HEK293 (cell line): ENCODE results near the gene INO80.
A peak's percentile ranks its signal among the peaks of the same experiment; 100 is the strongest.

ENCODE experiments used
- CTCF ChIA-PET: fragments of 350-600 bp; formaldehyde crosslinking; extraction: SDS; loops from one replicate; lab custom pipeline; 2021; ENCODE audit warnings: antibody characterized with exemption; lab: Yijun Ruan, JAX
- POLR2A ChIA-PET: fragments of 300-600 bp; formaldehyde crosslinking; extraction: SDS; loops from one replicate; lab custom pipeline; 2020; ENCODE audit warnings: antibody characterized with exemption, inconsistent platforms; lab: Yijun Ruan, JAX
- H3K27ac ChIP-seq: fragments of 200-500 bp; sonication (Bioruptor generic); 2 replicates; pipeline ENCODE4 v1.5.1; 2014; ENCODE audit warnings: low read depth, low read length, control low read depth, inconsistent platforms; ENCODE audit errors: extremely low read depth
- H3K36me3 ChIP-seq, 2 experiments: fragments of 200-500 bp in 1 of 2; sonication (Bioruptor generic) in 1 of 2; 1 replicate in 1 of 2; 2 replicates in 1 of 2; pipeline ENCODE4 v1.5.1; 2014 to 2017; ENCODE audit warnings: inconsistent platforms in 2 of 2, low read length in 2 of 2; ENCODE audit not compliant: control insufficient read depth in 2 of 2, insufficient read depth in 1 of 2
- H3K4me1 ChIP-seq: fragments of 200-500 bp; sonication (Bioruptor generic); 2 replicates; pipeline ENCODE4 v1.5.1; 2014; ENCODE audit warnings: mild to moderate bottlenecking, low read length, inconsistent platforms; ENCODE audit not compliant: control insufficient read depth, insufficient read depth
- H3K4me3 ChIP-seq: 2 replicates; pipeline ENCODE4 v1.5.1; 2011; ENCODE audit warnings: low read depth, mild to moderate bottlenecking, control low read depth, low read length, moderate library complexity
- H3K9me3 ChIP-seq: fragments of 200-500 bp; sonication (Bioruptor generic); 2 replicates; pipeline ENCODE4 v1.5.1; 2014; ENCODE audit warnings: low read depth, low read length, inconsistent platforms; ENCODE audit not compliant: control insufficient read depth, insufficient read depth
- FEZF1 ChIP-seq: fragments of 450-650 bp; formaldehyde crosslinking; IDR thresholded peaks from 2 replicates; pipeline ENCODE4 v1.5.1; 2016; ENCODE audit warnings: missing biosample characterization, missing genetic modification characterization
- GLIS2 ChIP-seq: fragments of 450-650 bp; formaldehyde crosslinking; IDR thresholded peaks from 2 replicates; pipeline ENCODE4 v1.5.1; 2016; ENCODE audit warnings: missing biosample characterization, missing genetic modification characterization
- KLF1 ChIP-seq: fragments of 450-650 bp; formaldehyde crosslinking; IDR thresholded peaks from 2 replicates; pipeline ENCODE4 v1.5.1; 2016; ENCODE audit warnings: missing biosample characterization, missing genetic modification characterization
- KLF10 ChIP-seq: fragments of 450-650 bp; IDR thresholded peaks from 2 replicates; pipeline ENCODE4 v1.5.1; 2018; ENCODE audit warnings: missing biosample characterization, mild to moderate bottlenecking, missing genetic modification characterization
- KLF8 ChIP-seq: fragments of 450-650 bp; formaldehyde crosslinking; IDR thresholded peaks from 2 replicates; pipeline ENCODE4 v1.5.1; 2016; ENCODE audit warnings: missing biosample characterization, missing genetic modification characterization
- PATZ1 ChIP-seq: fragments of 450-650 bp; formaldehyde crosslinking; IDR thresholded peaks from 2 replicates; pipeline ENCODE4 v1.5.1; 2016; ENCODE audit warnings: missing biosample characterization, missing genetic modification characterization
- PRDM4 ChIP-seq: fragments of 450-650 bp; formaldehyde crosslinking; IDR thresholded peaks from 2 replicates; pipeline ENCODE4 v1.5.1; 2017; ENCODE audit warnings: missing biosample characterization, missing genetic modification characterization
- TCF7L2 ChIP-seq: IDR thresholded peaks from 2 replicates; pipeline ENCODE4 v1.6.1; 2011; ENCODE audit warnings: low read depth, mild to moderate bottlenecking, inconsistent platforms, low read length, moderate library complexity, borderline replicate concordance
- TRIM28 ChIP-seq: IDR thresholded peaks from 2 replicates; pipeline ENCODE4 v1.6.1; 2011; ENCODE audit warnings: low read length, control low read depth, borderline replicate concordance
- ZBTB8A ChIP-seq: fragments of 450-650 bp; formaldehyde crosslinking; IDR thresholded peaks from 2 replicates; pipeline ENCODE4 v1.5.1; 2016; ENCODE audit warnings: missing biosample characterization, missing genetic modification characterization
- ZFHX2 ChIP-seq: fragments of 450-650 bp; formaldehyde crosslinking; conservative IDR thresholded peaks from 2 replicates; pipeline ENCODE4 v1.5.1; 2016; ENCODE audit warnings: missing biosample characterization, missing genetic modification characterization
- ZIC2 ChIP-seq: fragments of 450-650 bp; formaldehyde crosslinking; IDR thresholded peaks from 2 replicates; pipeline ENCODE4 v1.5.1; 2016; ENCODE audit warnings: missing biosample characterization, missing genetic modification characterization
- ZNF10 ChIP-seq: fragments of 450-650 bp; formaldehyde crosslinking; IDR thresholded peaks from 2 replicates; pipeline ENCODE4 v1.5.1; 2017; ENCODE audit warnings: missing biosample characterization, missing genetic modification characterization
- ZNF138 ChIP-seq: fragments of 450-650 bp; formaldehyde crosslinking; IDR thresholded peaks from 2 replicates; pipeline ENCODE4 v1.5.1; 2016; ENCODE audit warnings: missing biosample characterization, missing genetic modification characterization, borderline replicate concordance
- ZNF146 ChIP-seq: fragments of 450-650 bp; formaldehyde crosslinking; IDR thresholded peaks from 2 replicates; pipeline ENCODE4 v1.5.1; 2016; ENCODE audit warnings: missing biosample characterization, missing genetic modification characterization
- ZNF155 ChIP-seq: fragments of 450-650 bp; formaldehyde crosslinking; IDR thresholded peaks from 2 replicates; pipeline ENCODE4 v1.5.1; 2016; ENCODE audit warnings: missing biosample characterization, missing genetic modification characterization
- ZNF157 ChIP-seq: fragments of 450-650 bp; formaldehyde crosslinking; IDR thresholded peaks from 2 replicates; pipeline ENCODE4 v1.5.1; 2016; ENCODE audit warnings: missing biosample characterization, missing genetic modification characterization
- ZNF221 ChIP-seq: fragments of 450-650 bp; formaldehyde crosslinking; IDR thresholded peaks from 2 replicates; pipeline ENCODE4 v1.5.1; 2017; ENCODE audit warnings: missing biosample characterization, missing genetic modification characterization, borderline replicate concordance
- ZNF23 ChIP-seq: fragments of 450-650 bp; formaldehyde crosslinking; IDR thresholded peaks from 2 replicates; pipeline ENCODE4 v1.5.1; 2016; ENCODE audit warnings: missing biosample characterization, missing genetic modification characterization, borderline replicate concordance
- ZNF341 ChIP-seq: fragments of 450-650 bp; formaldehyde crosslinking; IDR thresholded peaks from 2 replicates; pipeline ENCODE4; 2016; ENCODE audit warnings: low read depth, missing biosample characterization, missing genetic modification characterization
- ZNF394 ChIP-seq: fragments of 450-650 bp; formaldehyde crosslinking; IDR thresholded peaks from 2 replicates; pipeline ENCODE4 v1.5.1; 2016; ENCODE audit warnings: missing biosample characterization, missing genetic modification characterization, mild to moderate bottlenecking, moderate library complexity, borderline replicate concordance
- ZNF398 ChIP-seq: fragments of 450-650 bp; formaldehyde crosslinking; IDR thresholded peaks from 2 replicates; pipeline ENCODE4 v1.5.1; 2017; ENCODE audit warnings: missing biosample characterization, missing genetic modification characterization
- ZNF529 ChIP-seq: fragments of 450-650 bp; formaldehyde crosslinking; IDR thresholded peaks from 2 replicates; pipeline ENCODE4 v1.5.1; 2017; ENCODE audit warnings: missing genetic modification characterization, missing biosample characterization; ENCODE audit not compliant: insufficient replicate concordance
- ZNF585B ChIP-seq: fragments of 450-650 bp; formaldehyde crosslinking; IDR thresholded peaks from 2 replicates; pipeline ENCODE4 v1.5.1; 2016; ENCODE audit warnings: missing biosample characterization, missing genetic modification characterization
- ZNF629 ChIP-seq: fragments of 450-650 bp; formaldehyde crosslinking; IDR thresholded peaks from 2 replicates; pipeline ENCODE4 v1.5.1; 2017; ENCODE audit warnings: missing biosample characterization, missing genetic modification characterization
- ZNF654 ChIP-seq: fragments of 450-650 bp; formaldehyde crosslinking; IDR thresholded peaks from 2 replicates; pipeline ENCODE4 v1.5.1; 2016; ENCODE audit warnings: low read depth, missing biosample characterization, missing genetic modification characterization
- ZNF677 ChIP-seq: fragments of 450-650 bp; IDR thresholded peaks from 2 replicates; pipeline ENCODE4 v1.5.0; 2018; ENCODE audit warnings: missing biosample characterization, mild to moderate bottlenecking, missing genetic modification characterization, moderate library complexity
- ZSCAN5A ChIP-seq: fragments of 450-650 bp; formaldehyde crosslinking; IDR thresholded peaks from 2 replicates; pipeline ENCODE4 v1.5.1; 2016; ENCODE audit warnings: missing biosample characterization, missing genetic modification characterization
- TF ChIP-seq, protein P1 (sequence below): fragments of 450-650 bp; formaldehyde crosslinking; IDR thresholded peaks from 2 replicates; pipeline ENCODE4 v1.5.1; 2016; ENCODE audit warnings: missing biosample characterization, missing genetic modification characterization

The INO80 gene

DNA sequence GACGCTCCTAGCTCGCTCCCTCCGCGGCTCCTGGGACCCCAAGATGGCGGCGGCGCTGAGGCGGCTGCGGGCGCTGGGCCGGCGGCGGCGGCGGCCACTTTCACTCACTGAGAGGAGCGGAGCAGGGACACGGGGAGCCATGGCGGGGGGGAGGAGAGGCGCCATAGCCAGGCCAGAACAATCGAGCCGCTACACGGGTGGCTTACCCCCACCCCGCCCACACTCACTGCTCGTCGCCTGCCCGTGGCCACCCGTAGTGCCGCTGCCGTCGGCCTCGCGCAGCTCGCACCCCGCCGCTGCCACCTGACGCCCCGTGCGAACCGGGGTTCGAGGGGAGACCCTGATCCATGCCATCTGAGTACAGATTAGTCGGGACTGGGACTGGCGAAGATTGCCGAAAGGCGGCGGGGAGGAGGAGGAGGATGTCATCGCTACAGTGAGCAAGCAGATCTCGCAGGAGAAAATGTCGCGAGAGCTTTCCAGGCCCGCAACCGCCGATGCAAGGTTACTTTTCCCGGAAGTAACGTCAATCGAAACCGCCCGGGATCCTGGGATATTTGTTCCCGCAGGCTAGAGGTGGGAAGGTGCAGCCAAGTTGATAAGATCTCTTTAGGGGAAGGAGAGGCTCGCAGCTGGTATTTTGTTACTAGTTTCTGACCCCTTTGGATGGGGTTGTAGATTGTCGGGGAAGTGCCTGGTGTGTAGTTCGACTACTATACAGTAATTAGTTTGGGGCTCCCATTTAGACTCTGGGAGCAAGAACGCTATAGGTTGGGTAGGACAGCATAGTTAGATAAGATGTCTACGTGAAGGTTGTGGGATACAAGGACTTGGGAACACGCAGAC is at the start of gene INO80:
INO80 (minus strand) TSS at position 165 of the 846 bp plus-strand sequence. CDS start 19,970 bp downstream, outside the sequence.
- H3K4me3 ChIP-seq: peak within 1 kb of the TSS; percentile 98
- H3K9me3 ChIP-seq: no peaks in the 10 kb centered on the region
- peaks cover 0 to 2% of the 10 kb centered on the region in 2 experiments; a peak in 2 of 3 replicates for H3K36me3 ChIP-seq
- H3K27ac ChIP-seq: peak within 1 kb of the TSS; percentile 98
- ChIA-PET CTCF (interaction anchor here (0.7 kb wide), 2 partner anchors 8 to 37 kb away, joined by 3 read pairs; no protein-coding TSS in a partner anchor), POLR2A (interaction anchor here (1.5 kb wide), 3 partner anchors 10 to 163 kb away, joined by 4 to 8 read pairs (median 5); partner anchors contain the start of genes CHAC1, CHP1 and EXD1)
- H3K4me1 ChIP-seq: no peaks in the 10 kb centered on the region
- no peak for TF ChIP-seq TCF7L2
- peak; percentile 58 for TF ChIP-seq KLF1 (tag by site-specific recombination)
- peak; percentile 85 for TF ChIP-seq PATZ1 (tag by site-specific recombination)
- peak; percentile 50 for TF ChIP-seq ZBTB8A (tag by site-specific recombination)
- TF ChIP-seq GLIS2 (tag by site-specific recombination): peak; percentile 97
- peak; percentile 59 for TF ChIP-seq KLF10 (tag by site-specific recombination)
- TF ChIP-seq ZIC2 (tag by site-specific recombination): peak; percentile 80
- no peak for TF ChIP-seq ZNF677
- peak; percentile 76 for TF ChIP-seq ZNF629 (tag by site-specific recombination)
- TF ChIP-seq ZNF146 (tag by site-specific recombination): peak; percentile 10; the same call in 1 of the 2 replicates
- TF ChIP-seq, protein P1, sequence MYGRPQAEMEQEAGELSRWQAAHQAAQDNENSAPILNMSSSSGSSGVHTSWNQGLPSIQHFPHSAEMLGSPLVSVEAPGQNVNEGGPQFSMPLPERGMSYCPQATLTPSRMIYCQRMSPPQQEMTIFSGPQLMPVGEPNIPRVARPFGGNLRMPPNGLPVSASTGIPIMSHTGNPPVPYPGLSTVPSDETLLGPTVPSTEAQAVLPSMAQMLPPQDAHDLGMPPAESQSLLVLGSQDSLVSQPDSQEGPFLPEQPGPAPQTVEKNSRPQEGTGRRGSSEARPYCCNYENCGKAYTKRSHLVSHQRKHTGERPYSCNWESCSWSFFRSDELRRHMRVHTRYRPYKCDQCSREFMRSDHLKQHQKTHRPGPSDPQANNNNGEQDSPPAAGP: peak; percentile 65; the same call in 1 of the 2 replicates
- peak; percentile 69 for TF ChIP-seq ZNF398 (tag by site-specific recombination)
- peak; percentile 54; the same call in 1 of the 2 replicates for TF ChIP-seq ZNF394
- no peak for TF ChIP-seq ZNF10
- TF ChIP-seq ZNF529 (tag by site-specific recombination): no peak
- TF ChIP-seq ZNF221 (tag by site-specific recombination): no peak
- TF ChIP-seq ZNF341: peak; percentile 22; the same call in 1 of the 2 replicates
- peak; percentile 64; the same call in 1 of the 2 replicates for TF ChIP-seq ZSCAN5A (tag by site-specific recombination)
- peak; percentile 80 for TF ChIP-seq ZFHX2 (tag by site-specific recombination)
- TF ChIP-seq ZNF138 (tag by site-specific recombination): no peak
- no peak for TF ChIP-seq FEZF1 (tag by site-specific recombination)
- TF ChIP-seq KLF8 (tag by site-specific recombination): peak; percentile 82
- TF ChIP-seq TRIM28: peak; percentile 55; the same call in 1 of the 2 replicates
- no peak for TF ChIP-seq ZNF654 (tag by site-specific recombination)
- TF ChIP-seq ZNF157 (tag by site-specific recombination): no peak
- TF ChIP-seq ZNF23 (tag by site-specific recombination): no peak
- TF ChIP-seq ZNF155 (tag by site-specific recombination): no peak
- TF ChIP-seq ZNF585B (tag by site-specific recombination): no peak
- TF ChIP-seq PRDM4 (tag by site-specific recombination): peak; percentile 17; the same call in 1 of the 2 replicates
